Fibroblast of skin of abdomen (primary cell): ENCODE measurements around the gene TAOK3.
"Not testable (repeated sequence)": the region's sequence is repeated elsewhere in the genome, so short reads cannot be mapped to it uniquely, and the experiment has no call there.

Experiments used
- DNase-seq: peaks from one replicate; pipeline ENCODE4 v3.0.0-alpha.2; 2013

TAOK3 gene

DNA sequence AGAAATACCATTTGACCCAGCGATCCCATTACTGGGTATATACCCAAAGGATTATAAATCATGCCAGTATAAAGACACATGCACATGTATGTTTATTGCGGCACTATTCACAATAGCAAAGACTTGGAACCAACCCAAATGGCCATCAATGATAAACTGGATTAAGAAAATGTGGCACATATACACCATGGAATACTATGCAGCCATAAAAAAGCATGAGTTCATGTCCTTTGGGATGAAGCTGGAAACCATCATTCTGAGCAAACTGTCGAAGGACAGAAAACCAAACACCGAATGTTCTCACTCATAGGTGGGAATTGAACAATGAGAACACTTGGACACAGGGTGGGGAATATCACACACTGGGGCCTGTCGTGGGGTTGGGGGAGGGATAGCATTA lies 243.3 kb downstream of the TAOK3 start:
- not testable (repeated sequence) for DNase-seq

DNA sequence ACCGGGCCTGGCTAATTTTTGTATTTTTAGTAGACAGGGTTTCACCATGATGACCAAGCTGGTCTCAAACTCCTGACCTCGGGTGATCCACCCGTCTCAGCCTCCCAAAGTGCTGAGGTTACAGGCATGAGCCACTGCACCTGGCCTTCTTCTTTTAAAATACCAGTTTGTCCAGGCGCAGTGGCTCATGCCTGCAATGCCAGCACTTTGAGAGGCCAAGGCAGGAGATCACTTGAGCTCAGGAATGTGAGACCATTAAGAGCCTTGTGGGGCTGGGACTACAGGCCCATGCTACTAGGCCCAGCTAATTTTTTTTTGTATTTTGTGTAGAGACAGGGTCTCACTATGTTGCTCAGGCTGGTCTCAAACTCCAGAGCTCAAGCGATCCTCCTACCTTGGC lies 244.8 kb downstream of the TAOK3 start:
- DNase-seq, result no peak

DNA sequence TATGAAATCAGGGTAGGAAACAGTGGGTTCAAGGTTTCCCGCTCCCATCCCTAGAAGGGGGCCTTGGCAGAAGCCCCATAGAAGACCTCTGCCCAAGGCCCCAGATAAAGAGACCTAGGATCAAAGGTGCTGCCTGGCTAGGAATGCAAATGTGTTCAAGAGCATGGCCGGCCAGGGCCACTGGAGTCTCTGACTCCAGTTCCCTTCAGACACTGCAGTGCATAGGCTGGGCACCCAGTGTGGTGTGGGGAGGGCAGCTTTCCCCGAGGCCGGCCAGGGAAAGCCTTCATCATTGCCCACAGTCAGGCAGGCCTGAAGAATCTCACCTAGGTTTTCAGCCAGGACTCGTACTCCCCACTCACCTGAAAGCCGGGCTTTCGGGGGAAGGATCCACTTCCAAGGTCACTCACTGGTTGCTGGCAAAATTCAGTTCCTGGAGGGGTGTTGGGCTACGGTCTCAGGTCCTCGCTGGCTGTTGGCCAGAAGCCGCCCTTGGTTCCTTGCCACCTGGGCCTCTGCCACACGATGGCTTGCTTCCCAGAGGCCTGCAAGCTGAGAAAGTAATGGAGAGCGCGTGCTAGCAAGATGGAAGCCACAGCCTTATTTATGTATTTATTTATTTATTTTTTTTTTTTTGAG lies 246.5 kb downstream of the TAOK3 start:
- DNase-seq, result no peak

DNA sequence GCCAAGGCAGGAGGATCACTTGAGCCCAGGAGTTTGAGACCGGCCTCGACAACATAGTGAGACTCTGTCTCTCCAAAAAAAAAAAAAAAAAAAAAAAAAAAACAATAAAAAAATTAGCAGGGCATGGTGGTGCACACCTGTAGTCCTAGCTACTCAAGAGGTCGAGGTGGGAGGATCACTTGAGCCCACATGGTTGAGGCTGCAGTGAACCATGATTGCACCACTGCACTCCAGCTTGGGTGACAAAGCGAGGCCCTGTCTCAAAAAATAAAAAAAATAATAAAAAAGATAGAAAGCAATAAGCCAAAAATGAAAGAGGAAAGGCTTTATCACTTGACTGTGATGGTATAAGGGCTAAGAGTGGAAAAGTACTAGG lies 247.0 kb downstream of the TAOK3 start:
- DNase-seq, result no peak

DNA sequence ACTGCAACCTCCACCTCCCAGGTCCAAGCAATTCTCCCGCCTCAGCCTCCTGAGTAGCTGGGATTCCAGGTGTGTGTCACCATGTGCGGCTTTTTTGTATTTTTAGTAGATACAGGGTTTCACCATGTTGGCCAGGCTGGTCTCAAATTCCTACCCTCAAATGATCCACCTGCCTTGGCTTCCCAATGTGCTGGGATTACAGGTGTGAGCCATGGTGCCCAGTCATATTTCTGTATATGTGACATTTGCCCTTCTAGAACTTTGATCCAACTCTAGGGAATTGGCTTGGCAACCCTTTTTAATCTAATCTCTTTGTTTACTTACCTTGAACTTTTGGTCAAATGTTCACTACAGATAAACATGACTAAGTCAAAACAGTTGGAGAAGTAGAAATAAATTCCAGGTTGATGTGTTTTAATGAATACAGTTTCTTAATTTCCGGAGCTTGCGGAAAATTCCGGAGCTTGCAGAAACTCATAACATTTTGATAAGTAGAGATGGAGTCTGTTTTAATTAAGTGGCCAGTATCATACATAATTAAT lies 248.3 kb downstream of the TAOK3 start:
- no peak for DNase-seq

DNA sequence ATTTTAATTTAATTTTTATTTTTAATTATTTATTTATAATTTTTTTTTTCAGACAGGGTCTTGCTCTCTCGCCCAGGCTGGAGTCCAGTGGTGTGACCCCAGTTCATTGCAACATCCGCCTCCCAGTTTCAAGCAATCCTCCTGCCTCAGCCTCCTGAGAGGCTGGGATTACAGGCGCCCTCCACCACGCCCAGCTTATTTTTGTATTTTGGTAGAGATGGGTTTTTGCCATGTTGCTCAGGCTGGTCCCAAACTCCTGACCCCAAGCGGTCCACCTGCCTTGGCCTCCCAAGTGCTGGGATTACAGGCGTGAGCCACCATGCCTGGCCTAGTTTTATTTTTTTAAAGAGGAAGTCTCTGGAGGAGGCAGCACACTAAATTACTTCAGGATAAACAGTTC lies 250.4 kb downstream of the TAOK3 start:
- no peak for DNase-seq

DNA sequence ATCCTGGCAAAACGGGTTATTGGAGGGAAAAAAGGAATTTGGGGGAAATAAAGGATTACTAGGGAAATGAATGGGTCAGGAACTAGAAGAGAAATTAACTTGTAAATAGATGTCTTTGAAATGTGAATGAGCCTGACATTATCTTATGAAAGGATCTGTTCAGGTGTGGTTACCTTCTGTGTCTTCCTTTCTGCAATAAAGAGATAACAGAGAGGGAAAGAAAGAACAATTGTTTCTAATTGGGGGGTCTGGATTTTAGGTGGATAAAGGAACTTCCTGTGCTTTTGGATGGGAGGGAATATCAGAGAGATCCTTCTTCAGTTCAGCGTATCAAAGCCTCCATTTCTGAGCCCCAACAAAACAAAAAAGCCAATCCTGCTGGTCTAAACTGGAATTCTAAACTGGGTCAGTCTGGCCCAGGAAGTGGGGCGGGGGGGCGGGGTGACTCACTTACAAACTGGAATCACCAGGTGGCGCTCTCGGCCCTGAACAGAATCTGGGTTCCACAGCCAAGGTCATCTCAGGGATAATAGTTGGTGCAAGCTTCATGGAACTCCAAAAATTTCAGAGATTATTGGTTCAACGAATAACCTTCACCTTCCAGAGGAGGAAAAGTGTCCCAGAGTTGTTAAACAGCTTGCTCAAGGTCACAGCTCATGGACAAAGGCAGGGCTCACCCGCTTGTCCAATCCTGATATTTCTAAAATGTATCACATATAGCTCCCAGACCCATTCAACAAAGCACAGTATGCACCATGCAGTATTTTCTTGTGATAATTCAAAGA lies 251.9 kb downstream of the TAOK3 start:
- DNase-seq, result peak; percentile 52

DNA sequence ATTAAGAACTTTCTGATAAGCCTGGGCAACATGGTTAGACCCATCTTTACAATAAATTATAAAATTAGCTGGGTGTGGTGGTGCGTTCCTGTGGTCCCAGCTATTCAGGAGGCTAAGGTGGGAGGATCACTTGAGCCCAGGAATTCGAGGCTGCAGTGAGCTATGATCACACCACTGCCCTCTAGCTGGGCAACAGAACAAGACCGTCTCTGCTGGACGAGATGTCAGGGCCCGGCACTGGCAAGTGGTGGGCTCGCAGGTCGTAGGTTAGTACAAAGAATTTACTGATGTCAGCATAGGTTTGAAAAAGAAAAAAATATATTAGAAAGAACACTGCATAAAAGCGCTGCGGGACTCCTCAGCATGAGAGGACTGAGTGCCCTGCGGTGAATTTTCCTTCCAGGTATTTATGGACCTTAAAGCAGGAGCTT lies 253.2 kb downstream of the TAOK3 start:
- no peak for DNase-seq

DNA sequence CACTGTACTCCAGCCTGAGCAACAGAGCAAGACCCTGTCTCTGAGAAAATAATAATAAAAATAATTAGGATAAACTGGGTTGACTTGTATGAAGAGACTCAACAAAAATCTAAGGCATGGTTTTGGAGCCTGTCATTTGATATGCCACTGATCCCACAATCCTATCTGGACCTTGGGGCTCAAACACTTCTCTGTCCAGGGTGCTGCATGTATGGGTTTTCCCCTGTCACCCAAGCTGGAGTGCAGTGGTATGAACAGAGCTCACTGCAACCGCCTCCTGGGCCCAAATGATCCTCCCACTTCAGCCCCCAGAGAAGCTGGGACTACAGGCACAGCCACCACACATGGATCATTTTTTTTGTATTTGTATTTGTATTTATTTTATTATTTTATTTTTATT lies 263.6 kb downstream of the TAOK3 start:
- no peak for DNase-seq

DNA sequence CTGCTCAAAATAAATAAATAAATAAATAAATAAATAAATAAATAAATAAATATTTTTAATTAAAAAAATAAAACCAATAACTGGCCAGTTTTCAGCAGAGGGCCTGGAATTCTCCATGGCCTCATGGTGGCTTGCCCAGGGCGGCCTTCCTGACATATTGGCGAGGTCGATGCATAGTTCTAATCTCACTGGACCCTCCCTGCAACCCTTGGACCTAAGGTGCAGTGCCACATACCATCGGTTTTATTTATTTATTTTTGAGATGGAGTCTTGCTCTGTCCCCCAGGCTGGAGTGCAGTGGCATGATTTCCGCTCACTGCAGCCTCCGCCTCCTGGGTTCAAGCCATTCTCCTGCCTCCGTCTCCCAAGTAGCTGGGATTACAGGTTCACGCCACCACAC lies 265.0 kb downstream of the TAOK3 start:
- DNase-seq, result no peak

DNA sequence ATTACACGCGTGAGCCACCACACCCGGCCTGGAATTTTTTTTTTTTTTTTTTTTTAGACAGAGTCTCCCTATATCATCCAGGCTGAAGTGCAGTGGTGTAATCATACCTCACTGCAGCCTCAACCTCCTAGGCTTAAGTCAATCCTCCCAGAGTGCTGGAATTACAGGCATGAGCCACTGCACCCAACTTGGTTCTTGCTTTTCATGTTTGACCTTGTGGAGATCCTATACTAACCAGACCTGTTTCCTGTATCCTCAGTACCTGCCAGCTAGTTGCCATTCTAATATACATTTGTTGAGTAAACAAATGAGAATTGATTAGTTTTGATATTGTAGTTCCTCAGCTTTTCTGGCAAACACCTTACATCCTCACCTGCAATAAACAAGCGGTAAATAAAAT lies 265.7 kb downstream of the TAOK3 start:
- DNase-seq, result no peak

DNA sequence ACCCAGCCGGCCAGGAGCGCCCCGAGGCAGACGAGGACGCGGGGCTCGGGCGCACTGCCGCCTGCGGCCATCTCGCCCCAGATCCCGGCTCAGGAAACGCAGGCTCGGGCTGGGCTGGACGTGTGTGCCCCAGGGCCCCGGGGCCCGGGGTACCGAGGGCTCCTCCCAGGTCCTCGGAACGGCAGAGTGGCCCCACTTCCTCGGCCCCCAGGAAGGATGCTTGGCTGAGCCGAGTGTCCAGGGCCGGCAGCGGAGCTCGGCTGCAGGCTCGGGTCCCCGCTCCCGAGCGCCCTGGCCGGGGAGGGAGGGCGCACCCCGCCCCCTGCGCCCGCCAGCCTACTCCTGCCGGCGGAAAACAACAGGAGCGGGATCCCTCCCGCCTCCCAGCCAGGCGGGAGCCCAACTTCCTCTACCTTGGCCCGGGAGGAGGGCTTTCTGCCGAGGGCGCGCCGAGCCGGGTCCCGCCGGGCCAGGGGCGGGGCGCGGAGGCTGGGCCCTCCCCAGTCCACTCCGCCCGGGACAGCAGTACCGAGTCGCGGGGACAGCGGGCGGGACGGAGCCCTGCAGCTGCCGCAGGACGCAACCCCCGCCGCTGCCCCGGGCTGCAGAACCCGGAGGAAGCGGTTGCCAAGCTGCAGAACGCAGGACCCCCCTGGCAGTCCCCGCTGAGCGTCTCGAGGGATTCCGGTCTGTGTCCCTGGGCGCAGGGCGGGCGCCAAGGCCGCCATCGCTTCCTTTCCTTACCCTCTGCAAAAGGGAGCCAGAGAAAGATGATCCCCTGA lies 268.9 kb downstream of the TAOK3 start, which contains the start of gene VSIG10:
Gene VSIG10 (minus strand): TSS at position 411 of the 782 bp plus-strand sequence. CDS start 340 bp downstream, at position 71.
- peak; percentile 64 for DNase-seq

DNA sequence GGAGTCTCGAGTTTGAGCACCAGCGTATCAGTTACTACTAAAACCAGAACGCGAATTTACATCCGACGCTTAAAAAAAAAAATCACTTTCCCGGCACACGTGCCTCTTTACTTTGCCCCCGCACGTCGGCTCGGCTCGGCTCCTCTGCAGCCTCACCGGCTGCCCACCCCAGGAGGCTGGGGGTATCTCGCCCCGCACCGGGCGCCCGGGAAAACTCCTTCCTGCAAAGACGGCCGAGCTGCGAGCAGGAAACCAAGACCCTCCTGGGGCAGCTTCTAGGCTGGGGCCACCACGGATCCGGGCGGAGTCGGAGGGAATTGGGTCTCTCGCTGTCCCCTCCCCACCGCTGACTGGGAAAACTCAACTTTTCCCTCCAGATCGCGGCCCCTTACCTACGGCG lies 269.5 kb downstream of the TAOK3 start:
- no peak for DNase-seq

DNA sequence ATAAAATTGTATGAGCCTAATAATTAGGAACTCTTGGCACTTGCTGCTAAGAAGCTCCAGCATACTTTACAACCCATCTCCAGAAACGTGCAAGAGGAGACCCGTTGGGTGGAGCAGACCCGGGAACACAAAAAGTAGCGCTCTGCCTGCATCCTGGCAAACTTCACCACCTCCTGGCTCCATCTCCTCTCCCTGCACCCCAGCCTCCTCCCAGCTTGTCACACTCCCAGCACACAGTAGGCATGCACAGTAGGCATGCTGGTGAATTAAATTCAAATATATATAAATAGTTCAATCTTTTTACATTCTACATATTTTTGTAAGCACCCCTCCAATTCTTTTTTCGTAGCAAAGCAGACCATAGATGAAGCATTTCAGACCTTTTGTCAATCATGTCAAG lies 270.1 kb downstream of the TAOK3 start:
- no peak for DNase-seq

DNA sequence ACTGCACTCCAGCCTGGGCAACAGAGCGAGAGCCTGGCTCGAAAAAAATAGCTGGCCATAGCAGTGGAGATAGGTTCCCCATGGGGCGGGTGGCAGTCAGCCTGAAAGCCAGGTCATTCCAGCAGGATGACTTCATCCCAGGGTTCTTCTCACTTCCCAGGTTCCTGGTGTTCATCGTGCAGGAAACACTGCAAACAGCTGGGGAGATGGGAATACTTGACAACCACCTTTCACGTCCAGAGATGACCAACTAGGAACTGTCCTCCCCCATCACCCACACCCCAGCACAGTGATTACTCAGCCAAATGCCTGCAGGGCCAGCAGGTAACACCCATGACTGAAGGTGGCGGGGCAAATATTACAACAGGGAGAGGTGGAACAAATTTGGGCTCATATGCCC lies 270.6 kb downstream of the TAOK3 start:
- DNase-seq, result no peak

DNA sequence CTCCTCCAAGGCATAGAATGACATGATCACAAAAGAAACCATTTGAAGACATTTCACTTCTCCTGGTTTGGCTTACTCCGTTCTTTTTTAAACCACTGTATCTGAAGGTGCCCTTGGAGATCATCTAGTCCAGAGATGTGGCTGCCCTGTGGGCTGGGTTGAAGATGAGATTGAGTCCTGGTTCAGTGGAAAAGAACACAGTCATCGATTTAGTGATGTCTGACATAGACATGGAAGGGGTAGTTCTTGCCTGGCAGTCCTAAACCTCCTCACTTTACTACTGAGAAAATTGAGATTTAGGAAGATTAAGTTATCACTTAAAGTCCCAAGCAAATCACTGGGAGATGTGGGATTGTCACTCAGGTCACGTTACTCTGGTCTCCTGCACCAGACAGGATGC lies 271.7 kb downstream of the TAOK3 start:
- no peak for DNase-seq
